Stimulated activated CD4-positive, alpha-beta T cell treated with anti-CD3 and anti-CD28 coated beads, Interleukin-4, amount 100 ng/mL, for 48 hours (primary cell): ENCODE measurements around the gene TREML1.
"Not testable (repeated sequence)": the region's sequence is repeated elsewhere in the genome, so short reads cannot be mapped to it uniquely, and the experiment has no call there.

Experiments used
- DNase-seq, 2 donors: peaks; one replicate each; pipeline ENCODE4 v3.0.0-alpha.2; 2020; ENCODE audit warnings: low read depth in 2 of 2

The TREML1 gene, protein sequence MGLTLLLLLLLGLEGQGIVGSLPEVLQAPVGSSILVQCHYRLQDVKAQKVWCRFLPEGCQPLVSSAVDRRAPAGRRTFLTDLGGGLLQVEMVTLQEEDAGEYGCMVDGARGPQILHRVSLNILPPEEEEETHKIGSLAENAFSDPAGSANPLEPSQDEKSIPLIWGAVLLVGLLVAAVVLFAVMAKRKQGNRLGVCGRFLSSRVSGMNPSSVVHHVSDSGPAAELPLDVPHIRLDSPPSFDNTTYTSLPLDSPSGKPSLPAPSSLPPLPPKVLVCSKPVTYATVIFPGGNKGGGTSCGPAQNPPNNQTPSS

DNA sequence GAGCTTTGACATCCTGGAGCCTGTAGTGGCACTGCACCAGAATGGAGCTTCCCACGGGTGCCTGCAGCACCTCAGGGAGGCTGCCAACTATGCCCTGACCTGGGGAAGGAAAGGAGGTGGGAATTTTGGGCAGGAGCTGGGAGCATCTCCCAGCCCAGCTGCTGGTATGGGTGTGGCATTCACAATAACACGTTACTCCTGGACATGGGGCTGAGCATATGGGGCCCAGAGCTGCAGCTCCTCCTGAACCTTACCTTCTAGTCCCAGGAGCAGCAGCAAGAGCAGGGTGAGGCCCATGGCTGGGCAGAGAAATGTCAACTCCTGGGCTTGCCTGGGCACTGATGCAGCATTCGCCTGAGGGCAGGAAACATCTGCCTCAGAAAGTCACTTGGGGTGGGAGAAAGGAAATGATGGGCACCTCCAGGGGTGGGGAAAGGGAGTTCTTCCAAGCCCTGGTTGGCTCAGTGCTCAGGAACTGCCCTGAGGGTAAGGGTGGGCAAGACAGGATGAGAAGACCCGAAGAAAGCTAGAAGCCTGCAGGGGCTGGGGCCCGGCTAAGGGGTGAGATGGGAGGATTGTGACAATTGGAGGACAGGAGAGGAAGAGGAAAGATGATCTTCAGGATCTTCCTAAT, at the start of gene TREML1:
TREML1 (minus strand) TSS at position 356 of the 634 bp plus-strand sequence; CDS start at position 297, 59 bp downstream.
- DNase-seq: no peak

DNA sequence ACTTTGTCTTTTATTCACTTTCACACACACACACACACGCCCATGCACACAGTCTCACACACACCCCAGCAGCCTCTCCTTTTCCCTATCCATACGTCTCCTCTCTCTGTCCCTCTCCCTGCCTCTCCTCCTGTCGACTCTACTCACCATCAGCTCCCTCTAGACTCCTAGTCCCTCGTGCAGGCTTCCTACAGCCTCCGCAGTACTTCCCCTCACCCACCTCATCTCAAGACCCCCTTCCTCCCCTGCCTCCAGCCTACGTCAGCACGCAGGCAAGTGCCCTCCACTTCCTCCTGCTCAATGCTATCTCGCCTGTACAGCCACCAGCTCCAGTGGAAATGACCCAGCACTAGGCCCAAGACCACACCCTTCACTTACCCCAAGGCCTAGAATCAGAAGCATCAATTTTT, 47.6 kb upstream of the TREML1 start:
- no peak for DNase-seq

DNA sequence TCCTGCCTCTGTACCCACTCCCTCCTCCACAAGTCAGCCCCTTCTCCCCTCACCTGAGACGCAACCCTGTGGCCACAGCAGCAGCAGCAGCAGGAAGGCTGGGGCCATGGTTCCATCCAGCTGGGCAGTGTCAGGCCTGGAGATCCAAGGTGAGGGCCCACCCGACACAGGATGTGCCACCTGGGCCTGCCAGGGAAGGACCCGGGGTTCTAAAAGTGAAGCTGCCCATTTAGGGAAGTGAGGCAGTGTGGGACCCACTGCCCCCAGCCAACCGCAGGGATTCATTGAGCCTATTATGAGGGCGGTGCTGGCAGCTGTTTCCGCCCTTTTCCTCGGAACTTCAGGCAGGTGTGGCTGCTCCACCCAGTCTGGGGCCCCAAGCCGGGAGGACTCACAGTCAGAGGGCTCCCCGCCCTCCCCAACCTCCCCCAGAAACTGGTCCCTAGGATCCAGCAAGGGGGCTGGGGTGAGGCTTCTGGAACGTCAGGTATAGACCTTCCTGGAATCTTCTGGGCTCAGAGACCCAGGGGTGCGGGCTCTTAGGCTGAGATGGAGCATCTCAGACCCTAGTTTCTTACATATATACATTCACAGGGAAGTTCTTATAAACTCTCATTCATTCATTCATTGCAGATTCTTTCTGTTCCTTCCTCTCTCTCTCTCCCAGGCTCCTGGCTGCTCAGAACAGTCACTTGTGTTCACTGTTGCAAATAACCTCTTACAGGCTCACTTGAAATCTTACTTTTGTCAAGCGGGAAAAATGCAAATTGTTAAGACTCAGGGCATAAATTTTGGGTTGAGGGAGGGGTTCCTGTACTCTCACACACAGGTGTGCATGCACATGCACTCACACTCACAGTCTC, 47.0 kb upstream of the TREML1 start, which contains the start of gene TREML2:
TREML2 (minus strand) TSS at position 249 of the 863 bp plus-strand sequence; CDS start at position 108, 141 bp downstream.
- DNase-seq: peak in 1 of 2 donors; percentile 17

DNA sequence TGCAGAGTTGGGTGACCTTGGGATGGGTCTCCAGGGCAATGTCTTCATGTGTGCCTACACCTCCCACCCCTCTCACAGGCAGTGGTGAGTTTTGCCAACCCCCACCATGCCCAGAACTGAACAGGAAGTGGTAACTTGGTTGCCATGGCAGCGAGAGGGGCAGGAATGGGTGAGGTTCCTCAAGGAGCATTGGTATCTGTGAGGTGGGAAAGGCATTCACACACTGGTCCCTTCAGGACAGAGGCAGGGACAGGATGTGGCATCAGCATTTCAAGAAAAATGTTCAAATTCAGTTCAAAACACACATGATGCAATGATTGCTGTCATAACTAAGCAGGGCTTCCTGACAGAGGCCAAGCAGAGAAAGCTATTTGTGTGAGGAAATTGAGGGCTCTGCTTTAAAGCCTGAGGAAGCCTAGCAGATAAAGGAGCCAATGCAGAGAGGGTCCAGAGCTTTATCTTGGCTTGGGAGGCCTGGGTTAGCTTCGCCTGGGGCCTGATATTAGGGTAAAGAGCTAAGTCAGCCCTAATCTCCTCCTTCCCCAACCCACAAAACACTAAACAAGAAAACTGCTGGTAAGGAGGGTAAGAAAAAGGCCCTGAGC, 46.3 kb upstream of the TREML1 start:
- peak; percentile 28 to 37 for DNase-seq

DNA sequence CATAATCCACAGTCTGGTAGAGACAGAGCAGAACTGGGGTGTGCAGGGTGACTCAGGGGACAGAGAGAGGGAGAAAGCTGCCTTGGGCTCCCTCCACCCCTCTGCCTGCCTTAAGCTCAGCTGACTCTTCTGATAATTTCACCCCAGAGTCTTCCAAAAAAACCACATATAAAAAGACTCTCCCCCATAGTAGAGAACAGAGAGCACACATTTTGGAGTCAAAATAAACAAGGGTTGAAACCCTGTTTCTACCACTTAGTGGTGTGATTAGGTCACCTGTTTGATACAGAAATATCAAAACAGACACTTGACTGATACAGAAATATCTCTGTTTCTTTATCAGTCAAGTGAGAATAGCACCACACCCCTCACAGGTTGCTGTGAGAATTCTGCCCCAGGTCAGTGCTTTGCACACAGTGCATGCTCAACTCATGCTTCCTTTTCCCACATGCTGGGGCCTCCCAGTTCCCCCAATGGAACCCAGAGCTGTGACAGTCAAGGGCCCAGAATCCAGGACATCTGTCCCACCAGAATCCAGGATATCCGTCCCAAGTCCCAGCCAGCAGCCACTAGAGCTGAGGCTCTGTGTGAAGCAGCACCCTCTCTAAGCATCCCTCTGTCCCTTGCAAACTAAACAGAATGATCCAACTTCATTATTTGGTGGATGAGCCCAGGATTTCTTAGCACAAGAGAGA, 45.6 kb upstream of the TREML1 start:
- peak in 1 of 2 donors; percentile 19 for DNase-seq

DNA sequence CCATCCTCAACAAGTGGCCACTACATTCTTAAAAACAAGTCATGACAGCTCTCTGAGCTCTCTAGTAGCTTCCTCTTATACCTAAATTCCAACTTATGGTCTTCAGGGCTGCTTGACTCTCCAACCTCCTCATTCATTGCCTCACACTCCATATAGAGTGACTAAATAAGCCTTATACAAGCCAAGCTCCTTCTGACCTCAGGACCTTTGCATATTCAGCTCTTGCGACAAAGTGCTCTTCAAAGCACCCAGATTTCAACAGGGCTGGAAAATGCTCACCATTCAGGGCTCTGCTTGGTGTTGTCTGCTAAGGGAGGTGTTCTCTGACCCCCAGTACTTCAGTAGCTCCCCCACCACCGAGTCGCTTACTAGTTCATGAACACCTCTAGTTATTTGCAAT, 43.1 kb upstream of the TREML1 start:
- no peak for DNase-seq

DNA sequence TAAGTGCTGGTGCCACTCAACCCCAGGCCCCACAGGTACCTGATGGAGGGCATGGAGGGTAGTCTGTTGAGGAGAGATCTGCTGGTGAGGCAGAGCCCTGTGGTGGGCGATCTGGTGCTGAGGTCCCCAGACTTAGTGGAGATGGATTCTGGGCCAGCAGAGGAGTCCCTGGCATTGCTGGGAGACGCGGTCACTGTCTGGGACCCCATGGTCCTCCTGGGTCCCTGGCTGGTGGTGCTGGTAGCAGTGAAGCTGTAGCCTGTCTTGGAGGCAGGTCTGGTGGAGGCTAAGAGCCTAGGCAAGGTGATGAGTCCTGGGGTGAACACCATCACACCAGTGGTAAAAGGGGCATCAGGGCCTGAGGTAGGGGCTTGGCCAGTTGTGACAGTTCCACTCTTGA, 40.2 kb upstream of the TREML1 start:
- no peak for DNase-seq

DNA sequence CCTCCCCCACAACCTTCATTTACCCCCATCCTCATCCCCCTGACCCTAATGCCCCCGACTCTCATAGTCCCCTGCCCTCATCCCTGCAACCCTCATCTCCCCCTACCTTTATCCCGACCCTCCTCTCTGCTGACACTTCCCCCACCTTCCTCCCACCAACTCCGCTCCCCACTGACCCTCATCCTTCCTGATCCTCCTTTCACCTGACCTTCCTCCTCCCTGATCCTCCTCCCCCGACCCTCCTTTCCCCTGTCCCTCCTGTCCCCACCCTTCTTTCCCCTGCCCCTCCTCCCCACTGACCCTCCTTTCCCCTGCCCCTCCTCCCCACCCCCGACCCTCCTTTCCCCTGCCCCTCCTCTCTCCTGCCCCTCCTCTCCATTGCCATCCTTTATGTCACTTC, 39.7 kb upstream of the TREML1 start:
- no peak for DNase-seq

DNA sequence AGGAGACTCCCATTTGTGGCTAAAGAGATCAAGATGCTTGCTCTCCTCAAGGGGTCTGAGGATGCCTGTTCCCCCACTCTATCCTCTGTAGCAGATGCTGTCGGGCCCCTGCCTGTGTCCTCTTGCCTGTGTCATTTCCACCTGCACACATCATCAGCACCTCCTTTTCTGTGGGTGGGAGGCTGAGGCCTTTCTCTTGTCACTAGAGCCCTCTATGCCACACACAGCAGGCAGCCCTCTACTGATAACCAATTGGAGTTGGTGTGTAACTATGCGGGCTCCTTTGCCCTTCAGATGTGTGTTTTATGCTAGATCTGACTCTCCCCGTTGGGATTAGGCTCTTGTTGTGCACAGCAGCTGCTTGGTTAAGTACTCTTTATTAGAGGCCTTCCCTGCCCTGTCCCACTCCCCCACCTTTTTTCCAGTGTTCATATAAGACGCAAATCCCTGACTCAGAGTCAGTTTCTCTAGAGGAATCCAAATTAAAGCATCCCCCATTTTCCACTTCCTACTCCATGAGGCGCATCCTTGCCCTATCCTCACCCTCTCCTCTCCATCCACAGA, 39.1 kb upstream of the TREML1 start:
- no peak for DNase-seq

DNA sequence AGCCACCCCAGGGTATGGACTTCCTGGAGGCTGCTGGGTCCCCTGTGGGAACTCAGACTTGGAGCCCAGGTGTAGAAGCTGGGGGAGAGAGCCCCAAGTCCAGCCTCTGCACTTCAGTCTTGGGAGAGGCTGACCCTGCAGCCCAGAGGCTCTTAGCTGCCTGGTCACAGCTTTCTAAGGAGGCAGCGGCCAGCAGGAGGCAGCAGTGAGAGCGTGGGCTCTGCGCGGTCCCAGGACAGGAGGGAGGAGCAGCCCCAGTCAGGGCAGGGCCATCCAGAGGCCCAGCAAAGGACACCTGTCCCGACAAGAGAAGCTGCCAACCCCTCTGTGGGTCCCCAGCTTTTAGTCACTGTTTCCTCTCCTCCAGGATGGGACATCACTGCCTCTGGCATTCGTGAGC, 37.4 kb upstream of the TREML1 start:
- DNase-seq: peak; percentile 36 to 40

DNA sequence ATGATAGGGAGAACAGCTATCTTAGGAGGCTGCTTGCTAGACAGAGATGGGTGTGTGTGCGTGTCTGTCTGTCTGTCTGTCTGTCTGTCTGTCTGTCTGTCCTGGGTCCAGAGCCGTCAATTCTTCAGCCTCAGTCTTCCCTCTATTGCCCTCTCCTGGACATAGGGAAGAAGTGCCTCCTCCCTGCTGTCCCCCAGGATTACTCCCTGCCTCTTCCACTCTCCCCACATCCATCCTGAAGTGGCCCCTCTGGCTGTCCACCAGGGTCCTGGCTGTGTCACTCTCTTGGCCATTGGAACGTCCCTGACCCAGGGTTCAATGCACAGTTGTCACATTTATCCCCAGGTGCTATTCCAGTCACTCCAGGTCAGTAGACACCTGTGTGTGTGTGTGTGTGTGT, 36.6 kb upstream of the TREML1 start:
- no peak for DNase-seq

DNA sequence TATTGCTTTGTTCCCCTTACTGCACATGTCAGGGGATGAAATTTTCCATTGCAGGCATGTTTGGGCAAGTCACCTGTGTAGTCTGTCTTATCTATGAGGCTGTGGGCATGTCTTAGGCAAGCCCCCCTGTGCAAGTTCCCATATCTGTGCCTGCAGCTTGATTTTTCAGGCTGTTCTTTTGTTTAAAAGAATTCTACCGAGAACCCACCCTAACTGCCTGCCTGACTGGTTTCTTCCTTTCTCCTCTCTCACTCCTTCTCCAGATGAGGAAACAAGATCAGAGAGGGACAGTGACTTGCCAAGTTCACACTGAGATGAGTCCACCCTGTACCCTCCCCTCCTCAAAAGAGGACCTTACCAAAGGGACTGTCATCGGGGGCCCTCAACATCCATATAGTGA, 35.8 kb upstream of the TREML1 start:
- no peak for DNase-seq

DNA sequence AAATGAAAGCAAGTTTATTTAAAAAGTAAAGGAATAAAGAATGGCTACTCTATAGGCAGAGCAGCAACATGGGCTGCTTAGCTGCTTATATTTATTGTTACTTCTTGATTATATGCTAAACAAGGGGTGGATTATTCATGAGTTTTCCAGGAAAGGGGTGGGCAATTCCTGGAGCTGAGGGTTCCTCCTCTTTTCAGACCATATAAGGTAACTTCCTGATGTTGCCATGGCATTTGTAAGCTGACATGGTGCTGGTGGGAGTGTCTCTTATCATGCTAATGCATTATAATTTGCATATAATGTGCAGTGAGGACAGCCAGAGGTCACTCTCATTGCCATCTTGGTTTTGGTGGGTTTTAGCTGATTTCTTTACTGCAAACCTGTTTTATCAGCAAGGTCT, 34.9 kb upstream of the TREML1 start:
- not testable (repeated sequence) for DNase-seq

DNA sequence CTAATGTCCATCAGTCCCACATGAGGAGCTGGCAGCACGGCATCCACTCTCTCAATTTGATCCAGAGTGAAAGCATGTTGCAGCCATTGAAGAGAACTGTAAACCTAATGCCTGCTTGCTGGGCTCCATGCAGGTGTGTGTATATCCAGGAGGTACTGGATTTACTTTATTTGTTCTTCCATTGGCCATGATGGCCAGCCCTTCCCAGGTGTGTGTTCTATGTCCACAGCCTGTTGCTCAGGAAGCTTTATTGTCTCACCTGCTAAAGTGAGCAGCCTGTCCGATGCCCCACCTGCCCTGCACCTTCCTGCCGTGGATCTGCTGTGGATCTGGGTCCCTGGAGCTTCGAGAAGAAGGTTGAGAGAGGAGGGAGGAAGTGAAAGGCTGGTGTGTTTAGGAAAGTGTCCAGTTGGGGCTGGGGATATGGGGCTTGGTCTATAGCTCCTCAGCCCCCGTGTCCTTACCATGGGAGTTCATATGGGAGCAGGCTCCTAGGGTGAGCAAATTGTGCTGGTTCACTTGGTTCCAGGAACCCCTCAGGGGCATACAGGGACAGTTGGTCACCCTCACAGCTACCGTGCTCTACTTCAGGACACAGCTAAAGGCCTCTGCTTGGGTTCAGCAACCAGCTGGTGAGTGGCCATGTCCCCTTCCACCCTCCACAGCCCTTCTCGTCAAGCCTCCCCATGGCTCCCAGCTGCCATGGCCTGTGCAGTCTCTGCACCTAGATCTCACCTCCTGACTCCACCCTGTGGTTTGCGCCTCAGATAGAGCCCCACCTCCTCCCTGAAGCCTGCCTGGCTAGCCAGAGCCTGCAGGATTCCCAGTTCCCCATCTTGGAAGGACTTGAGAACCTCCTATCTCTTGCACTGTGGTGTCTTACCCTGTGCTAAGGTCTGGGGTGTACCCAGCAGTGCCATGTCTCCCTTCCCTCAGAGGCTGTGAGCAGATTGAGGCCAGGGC, 34.1 kb upstream of the TREML1 start:
- DNase-seq: no peak

DNA sequence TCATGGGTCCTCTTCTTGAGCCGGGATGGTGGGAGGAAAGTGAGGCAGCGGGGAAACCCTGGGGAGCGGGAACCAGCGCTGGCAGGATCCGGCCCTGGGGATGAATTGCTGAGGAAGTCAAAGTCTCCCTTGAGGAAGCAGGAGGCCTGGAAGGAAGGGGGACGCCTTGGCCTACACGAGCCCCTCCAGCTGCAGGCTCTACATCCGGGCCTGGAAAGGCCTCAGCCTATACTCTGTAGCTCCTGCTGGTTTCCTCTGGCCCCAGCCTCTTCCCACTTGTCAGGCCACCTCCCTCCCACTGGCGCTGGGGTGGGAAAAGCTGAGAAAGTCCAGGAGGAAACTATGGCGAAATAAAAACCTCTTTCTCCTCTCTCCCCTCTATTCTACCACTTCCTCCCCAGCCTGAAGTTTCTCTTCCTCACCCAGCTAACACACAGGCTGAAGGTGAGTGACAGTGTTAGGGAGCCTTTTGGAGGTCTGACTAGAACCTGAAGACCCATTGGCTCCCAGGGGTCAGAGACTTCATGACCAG, 31.9 kb upstream of the TREML1 start:
- DNase-seq: no peak

DNA sequence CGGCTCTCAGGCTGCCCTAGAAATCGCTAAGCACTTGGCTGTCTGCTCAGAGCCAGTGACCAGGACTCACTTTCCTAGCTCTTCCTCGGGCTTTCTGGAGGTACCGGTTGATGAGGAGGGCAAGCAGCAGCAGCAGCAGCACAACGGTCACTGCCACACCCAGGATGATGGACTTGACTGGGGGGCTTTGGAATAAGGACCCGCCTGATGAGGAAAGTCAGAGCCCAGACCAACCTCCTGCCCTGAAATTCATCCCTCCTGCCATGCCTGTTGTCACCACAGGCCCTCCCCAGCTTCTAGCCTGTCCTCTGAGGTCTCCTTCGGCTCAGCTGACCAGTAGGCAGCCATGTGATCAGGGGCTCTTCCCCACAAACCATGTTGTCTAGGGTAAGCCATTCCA, 30.6 kb upstream of the TREML1 start:
- DNase-seq: no peak

DNA sequence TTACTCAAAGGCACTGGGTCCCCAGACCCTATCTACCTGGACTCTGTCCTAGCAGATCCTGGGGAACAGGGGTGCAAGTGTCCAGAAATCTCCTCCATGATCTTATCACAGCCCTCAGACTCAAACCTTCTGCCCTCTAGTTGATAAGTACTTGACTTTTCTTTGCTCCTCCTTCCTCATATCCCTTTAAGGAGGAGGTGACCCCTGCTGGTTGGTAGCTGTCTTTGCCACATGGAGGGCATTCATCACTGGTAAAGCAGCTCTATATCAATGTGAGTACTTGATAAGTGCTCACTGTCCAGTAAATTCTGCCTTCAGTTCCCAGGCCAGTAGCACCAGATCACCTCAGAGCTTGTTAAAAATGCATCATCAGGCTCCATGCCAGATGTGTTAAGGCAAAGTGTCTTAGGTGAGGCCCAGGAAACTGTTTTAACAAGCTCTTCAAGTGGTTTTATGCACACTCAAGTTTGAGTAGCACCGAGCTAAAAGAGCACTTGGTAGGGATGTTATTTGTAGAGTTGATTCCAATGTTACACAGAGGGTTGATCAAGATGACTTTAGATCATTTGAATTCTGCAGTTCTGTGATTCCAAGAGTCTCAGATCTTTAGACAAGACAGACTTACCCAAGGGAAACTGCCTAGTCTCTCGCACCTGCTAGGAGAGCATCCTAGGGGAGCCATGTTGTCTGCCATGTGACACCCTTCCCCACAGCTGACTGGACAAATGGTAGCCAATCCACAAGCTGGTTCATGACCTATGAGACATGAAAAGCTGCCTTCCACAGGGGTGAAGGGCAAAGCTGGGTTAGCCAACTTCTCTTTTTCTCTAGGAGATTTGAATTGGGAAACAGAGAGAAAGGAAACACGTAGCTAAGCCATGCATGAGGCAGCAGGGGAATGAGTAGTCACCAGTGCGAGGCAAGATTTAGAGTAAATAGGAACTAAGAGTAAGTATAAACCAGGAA, 28.2 kb upstream of the TREML1 start:
- peak; percentile 15 to 34 for DNase-seq

DNA sequence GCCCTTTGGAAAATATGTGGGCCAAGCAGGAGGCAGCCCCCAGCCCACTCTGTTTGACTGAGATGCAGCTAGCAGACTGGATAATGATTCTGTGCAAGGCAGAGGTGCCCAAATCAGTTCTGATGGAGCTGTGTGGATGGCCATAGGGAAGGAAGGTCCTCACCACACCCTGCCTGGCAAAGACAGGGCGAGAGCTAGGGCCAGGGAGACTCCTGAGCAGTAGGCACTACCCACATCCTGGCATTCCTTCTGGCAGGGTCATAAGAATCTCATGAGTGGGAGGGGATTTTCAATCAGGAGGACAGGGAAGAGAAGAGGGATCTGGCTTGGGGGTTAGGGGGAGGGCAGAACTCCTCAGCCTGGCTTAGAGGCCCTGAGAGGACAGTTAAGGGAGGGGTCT, 27.4 kb upstream of the TREML1 start:
- DNase-seq: no peak
